Astrocyte of the spinal cord (primary cell): ENCODE data around the gene NMUR1.
A peak's percentile ranks its signal among the peaks of the same experiment; 100 is the strongest.

ENCODE experiments used
- DNase-seq: peaks from one replicate; pipeline ENCODE4 v3.0.0; 2011; ENCODE audit warnings: low read depth, low spot score
- H3K4me3 ChIP-seq: 2 replicates; pipeline ENCODE4 v1.5.1; 2011; ENCODE audit warnings: low read depth, mild to moderate bottlenecking, low read length, moderate library complexity
- in situ Hi-C: cut with HindIII; loops from 2 replicates; pipeline ENCODE4 v1.10.0; 2017; ENCODE audit warnings: low sequenced_read_pairs
- TF ChIP-seq, protein P1 (sequence below): IDR thresholded peaks from 2 replicates; pipeline ENCODE4 v1.5.1; 2012; ENCODE audit warnings: low read depth, mild to moderate bottlenecking, low read length, inconsistent platforms

Gene NMUR1

GRCh38 chr2:231488331-231488730 is 41.9 kb downstream of the NMUR1 start:
- no peak overlapping the region for H3K4me3 ChIP-seq
- no peak for DNase-seq
- TF ChIP-seq, protein P1, sequence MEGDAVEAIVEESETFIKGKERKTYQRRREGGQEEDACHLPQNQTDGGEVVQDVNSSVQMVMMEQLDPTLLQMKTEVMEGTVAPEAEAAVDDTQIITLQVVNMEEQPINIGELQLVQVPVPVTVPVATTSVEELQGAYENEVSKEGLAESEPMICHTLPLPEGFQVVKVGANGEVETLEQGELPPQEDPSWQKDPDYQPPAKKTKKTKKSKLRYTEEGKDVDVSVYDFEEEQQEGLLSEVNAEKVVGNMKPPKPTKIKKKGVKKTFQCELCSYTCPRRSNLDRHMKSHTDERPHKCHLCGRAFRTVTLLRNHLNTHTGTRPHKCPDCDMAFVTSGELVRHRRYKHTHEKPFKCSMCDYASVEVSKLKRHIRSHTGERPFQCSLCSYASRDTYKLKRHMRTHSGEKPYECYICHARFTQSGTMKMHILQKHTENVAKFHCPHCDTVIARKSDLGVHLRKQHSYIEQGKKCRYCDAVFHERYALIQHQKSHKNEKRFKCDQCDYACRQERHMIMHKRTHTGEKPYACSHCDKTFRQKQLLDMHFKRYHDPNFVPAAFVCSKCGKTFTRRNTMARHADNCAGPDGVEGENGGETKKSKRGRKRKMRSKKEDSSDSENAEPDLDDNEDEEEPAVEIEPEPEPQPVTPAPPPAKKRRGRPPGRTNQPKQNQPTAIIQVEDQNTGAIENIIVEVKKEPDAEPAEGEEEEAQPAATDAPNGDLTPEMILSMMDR: no peak
- in situ Hi-C loops: no loop called here

- TF ChIP-seq, protein P1: no peak
- DNase-seq: no peak
- H3K4me3 ChIP-seq: no peak overlapping the region
- in situ Hi-C loops: no loop called here
These were observed 43.2 kb downstream of the NMUR1 start for GRCh38 chr2:231486851-231487596.

DNA sequence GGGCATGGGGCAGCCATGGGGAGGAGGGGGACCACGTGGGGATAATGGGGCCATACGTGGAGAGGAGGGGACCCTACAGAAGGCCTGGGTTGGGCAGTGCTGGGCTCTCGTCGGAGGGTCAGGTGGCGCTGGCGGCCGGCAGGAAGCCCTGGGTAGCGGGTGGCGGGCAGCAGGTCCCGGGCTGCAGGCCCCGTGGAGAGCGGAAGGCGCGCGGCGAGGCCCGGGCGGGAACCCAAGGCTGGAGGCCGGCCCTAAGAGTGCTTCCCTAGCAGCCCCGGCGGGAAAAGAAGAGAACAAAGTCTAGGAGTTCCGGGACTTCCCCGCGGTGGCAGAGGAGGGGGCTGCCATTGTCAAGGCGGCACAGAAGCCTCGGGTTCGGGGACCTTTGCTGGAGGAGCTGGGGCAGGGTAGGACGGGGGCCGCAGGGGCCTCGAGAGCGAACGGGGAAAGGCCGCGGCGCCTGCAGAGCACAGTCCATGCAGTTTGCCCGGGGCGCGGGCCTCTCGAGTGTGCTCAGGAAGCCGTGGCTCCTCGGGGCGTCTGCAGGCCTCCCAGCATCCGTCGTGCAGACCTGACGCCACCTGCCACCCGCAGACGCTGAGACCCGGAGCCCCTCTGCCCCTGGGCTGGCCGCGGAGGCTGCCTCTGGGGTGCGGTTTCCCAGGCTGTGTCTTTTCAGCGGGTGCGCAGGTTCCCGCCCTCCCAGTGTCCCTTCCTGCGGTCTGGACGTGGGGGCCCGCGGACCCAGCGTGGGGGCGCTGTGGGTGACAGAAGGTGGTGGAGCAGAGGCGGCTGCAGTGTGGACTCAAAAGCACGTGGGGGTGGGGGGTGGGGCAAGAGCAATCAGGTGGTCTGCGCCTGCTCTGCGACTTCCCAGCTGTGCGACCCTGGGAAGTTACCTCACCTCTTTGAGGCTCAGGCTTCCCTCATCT is 46.6 kb downstream of the NMUR1 start:
- in situ Hi-C loops: no loop called here
- TF ChIP-seq, protein P1: no peak
- no peak for DNase-seq
- H3K4me3 ChIP-seq: no peak overlapping the region

DNA sequence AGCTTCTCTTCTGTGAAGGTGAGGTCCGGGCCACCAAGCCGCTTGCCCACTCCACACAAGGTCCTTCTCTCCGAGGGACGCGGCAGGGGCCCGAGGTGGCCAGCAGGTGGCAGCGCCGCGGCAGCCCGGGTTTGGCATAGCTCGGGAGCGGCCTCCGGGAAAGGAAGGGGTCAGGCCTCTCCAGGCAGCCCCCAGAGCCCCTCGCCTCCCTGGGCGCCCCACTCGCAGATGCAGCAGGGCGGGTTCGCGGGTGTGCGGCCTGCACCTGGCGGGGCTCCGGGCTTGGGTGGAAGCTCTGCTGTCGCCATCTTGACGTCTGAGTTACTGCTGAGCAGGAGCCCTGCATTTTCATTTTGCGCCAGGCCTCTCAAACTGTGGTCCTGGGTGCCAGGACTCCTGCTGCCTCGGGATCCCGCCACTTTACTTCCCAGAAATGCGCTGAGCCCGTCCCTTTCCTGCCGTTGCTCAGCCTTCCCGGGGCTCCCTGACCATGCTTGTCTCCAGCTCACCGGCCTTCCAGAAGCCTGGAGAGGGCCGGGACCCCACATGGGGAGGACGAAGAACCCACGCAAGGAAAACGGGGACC is 47.3 kb downstream of the NMUR1 start:
- no peak overlapping the region for H3K4me3 ChIP-seq
- in situ Hi-C loops: no loop called here
- TF ChIP-seq, protein P1: peak; percentile 93
- DNase-seq: peak; percentile 28

GRCh38 chr2:231480781-231481180 is 49.5 kb downstream of the NMUR1 start:
- TF ChIP-seq, protein P1: no peak
- no peak for DNase-seq
- in situ Hi-C loops: no loop called here
- no peak overlapping the region for H3K4me3 ChIP-seq

DNA sequence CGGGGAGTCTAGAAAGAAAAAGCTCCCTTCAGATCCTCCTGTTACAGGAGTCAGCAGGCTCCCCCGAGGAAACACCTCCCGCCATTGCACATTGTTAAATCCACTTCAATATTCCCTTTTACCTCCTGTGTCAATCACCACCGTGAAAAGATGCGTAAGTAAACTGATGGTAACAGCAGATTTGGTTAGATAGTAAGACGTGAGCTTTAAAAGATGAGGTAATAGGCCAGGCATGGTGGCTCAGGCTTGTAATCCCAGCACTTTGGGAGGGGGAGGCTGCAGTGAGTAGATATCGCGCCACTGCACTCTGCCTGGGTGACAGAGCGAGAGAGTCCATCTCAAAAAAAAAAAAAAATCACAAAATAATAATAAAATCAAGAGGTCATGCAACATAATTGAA is 50.8 kb downstream of the NMUR1 start:
- TF ChIP-seq, protein P1: no peak
- no peak overlapping the region for H3K4me3 ChIP-seq
- DNase-seq: no peak
- in situ Hi-C loops: no loop called here
